ENCODE results near the gene CORO1C. TPM values are rescaled to one million over a fixed set of nuclear protein-coding genes. Genes with fewer than 3 reads are reported as not detected.

Gene CORO1C
- total RNA-seq, 4 donors from 2014 or later = 221 to 441 (median 315) TPM

DNA sequence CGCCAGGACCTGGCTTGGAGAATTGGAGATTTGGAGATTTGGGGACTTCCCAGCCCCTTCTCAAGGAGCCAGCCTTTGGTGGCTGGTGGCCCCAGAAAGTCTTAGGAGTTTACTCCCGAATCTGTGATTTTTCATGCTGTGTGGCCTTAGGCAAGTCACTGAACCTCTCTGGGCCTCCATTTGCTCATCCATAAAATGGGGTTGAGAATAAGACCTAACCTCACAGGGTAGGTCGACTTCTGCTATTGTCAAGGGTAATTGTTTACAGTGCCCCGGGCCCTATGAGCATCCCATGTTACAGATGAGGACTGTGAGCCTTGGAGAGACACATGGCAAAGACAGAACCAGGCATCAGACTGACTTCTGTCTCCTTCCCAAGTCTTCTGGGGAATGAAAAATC is 117.3 kb downstream of the CORO1C start:
- Histone ChIP-seq H3K4me3 (no peak overlapping the region), H3K36me3 (no peaks in the 10 kb centered on the region), H3K4me1 (peaks cover 10 to 39% (median 23%) of the 10 kb centered on the region in 4 donors), H3K27me3 (peaks cover 0 to 6% (median 0%) of the 10 kb centered on the region in 4 donors), H3K27ac (replicated peaks in 1 of 4) (no peak overlapping the region), H3K9me3 (peaks cover 0 to 4% (median 0%) of the 10 kb centered on the region in 4 donors)
- no peak for DNase-seq (ENCODE audit: extremely low spot score)
- TF ChIP-seq POLR2A (IDR thresholded peaks at IDR 0.05; ENCODE audit: low read depth) = no peak
- TF ChIP-seq EP300 (IDR thresholded peaks at IDR 0.05) = no peak
- no peak for TF ChIP-seq POLR2AphosphoS5 (IDR thresholded peaks at IDR 0.05)
- no peak for TF ChIP-seq CTCF (IDR thresholded peaks at IDR 0.05)
- WGBS = 83% methylated on average over 2 of the region's 4 CpGs
- intact Hi-C loops (cut with DNase I) = no loop called here

DNA sequence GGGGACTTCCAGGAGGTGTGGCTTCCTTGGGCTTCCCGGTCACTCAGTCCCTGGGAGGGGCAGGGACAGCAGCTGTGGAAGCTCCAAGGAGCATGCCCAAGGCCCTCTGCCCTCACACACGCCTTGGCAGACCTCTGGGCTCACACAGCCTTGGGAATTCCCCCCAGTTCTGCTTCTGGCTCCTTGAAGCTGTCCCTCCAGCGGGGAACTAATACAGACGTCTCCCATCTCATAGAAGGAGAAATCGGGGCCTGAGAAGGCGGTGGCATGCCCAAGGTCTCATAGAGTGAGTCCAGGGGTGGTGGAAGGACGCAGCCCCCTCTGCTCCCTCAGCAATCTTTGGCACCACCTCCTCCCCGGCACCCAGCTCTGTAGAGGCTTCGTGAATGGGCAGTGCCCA is 117.8 kb downstream of the CORO1C start:
- TF ChIP-seq POLR2A (IDR thresholded peaks at IDR 0.05; ENCODE audit: low read depth) (no peak), EP300 (IDR thresholded peaks at IDR 0.05) (no peak), CTCF (IDR thresholded peaks at IDR 0.05) (no peak), POLR2AphosphoS5 (IDR thresholded peaks at IDR 0.05) (no peak)
- peaks cover 0 to 4% (median 0%) of the 10 kb centered on the region in 4 donors for H3K9me3 ChIP-seq
- intact Hi-C loops (cut with DNase I) = no loop called here
- peaks cover 10 to 42% (median 24%) of the 10 kb centered on the region in 4 donors for H3K4me1 ChIP-seq
- no peak for DNase-seq (ENCODE audit: extremely low spot score)
- H3K27ac ChIP-seq (replicated peaks in 1 of 4) = no peak overlapping the region
- peaks cover 0 to 8% (median 0%) of the 10 kb centered on the region in 4 donors for H3K27me3 ChIP-seq
- no peaks in the 10 kb centered on the region for H3K36me3 ChIP-seq
- no peak overlapping the region for H3K4me3 ChIP-seq
- WGBS = 88% methylated on average over 4 of the region's 9 CpGs

DNA sequence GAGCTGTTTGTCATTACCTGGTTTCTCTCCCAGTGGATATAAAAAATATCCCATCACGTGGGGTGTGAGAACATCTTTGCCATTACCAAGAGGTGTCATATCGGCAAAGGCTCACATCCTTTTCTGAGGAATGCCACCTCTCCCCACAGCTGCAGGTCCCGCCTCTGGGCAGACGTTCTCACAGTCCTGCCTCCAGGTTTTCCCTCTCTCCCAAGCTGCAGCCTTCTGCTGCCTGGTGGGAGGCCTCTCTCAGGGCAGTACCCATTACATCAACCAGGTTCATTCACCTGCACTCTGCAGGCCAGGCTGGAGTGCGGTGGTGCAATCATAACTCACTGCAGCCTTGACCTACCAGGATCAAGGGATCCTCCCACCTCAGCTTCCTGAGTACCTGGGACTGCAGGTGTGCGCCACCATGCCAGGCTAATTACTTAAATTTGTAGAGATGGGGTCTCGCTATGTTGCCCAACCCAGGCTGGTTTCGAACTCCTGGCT is 118.5 kb downstream of the CORO1C start:
- Histone ChIP-seq H3K4me1 (peaks cover 8 to 35% (median 17%) of the 10 kb centered on the region in 4 donors), H3K27me3 (peaks cover 0 to 13% (median 0%) of the 10 kb centered on the region in 4 donors), H3K27ac (replicated peaks in 1 of 4) (no peak overlapping the region), H3K4me3 (no peak overlapping the region), H3K9me3 (peaks cover 0 to 4% (median 0%) of the 10 kb centered on the region in 4 donors), H3K36me3 (no peaks in the 10 kb centered on the region)
- intact Hi-C loops (cut with DNase I) = no loop called here
- TF ChIP-seq POLR2AphosphoS5 (IDR thresholded peaks at IDR 0.05) = no peak
- TF ChIP-seq CTCF (IDR thresholded peaks at IDR 0.05) = no peak
- no peak for TF ChIP-seq POLR2A (IDR thresholded peaks at IDR 0.05; ENCODE audit: low read depth)
- TF ChIP-seq EP300 (IDR thresholded peaks at IDR 0.05) = no peak
- WGBS = 83% methylated on average over 5 of the region's 8 CpGs
- DNase-seq (ENCODE audit: extremely low spot score) = no peak

DNA sequence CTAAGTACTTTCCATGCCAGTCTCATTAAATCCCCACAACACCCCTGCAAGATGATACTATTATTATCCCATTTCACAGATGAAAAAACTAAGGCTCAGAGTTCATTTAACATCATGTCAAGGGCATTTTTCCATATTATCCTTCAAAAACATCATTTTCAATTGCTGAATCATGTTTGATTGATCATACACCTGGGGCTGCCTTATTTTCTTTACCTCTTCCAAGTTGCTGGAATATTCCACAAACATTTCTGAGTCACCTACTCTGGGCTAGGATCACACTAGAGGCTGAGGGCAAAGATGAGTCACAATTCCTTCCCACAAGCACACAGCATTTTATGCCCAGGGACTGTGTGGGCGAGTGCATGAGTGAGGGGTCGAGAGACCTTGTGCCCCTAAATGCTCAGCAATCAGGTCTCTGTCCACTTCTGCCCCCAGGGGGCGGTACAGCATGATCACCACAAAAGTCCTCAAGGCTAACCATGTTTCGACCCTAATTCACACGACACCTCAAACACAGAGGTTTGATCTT is 119.4 kb downstream of the CORO1C start:
- intact Hi-C loops (cut with DNase I) = no loop called here
- Histone ChIP-seq H3K4me3 (no peak overlapping the region), H3K27ac (replicated peaks in 1 of 4) (no peak overlapping the region), H3K27me3 (peaks cover 0 to 14% (median 0%) of the 10 kb centered on the region in 4 donors), H3K9me3 (peaks cover 0 to 4% (median 0%) of the 10 kb centered on the region in 4 donors), H3K4me1 (peaks cover 6 to 29% (median 14%) of the 10 kb centered on the region in 4 donors), H3K36me3 (no peaks in the 10 kb centered on the region)
- DNase-seq (ENCODE audit: extremely low spot score) = no peak
- WGBS = 55% methylated on average over 5 of the region's 5 CpGs
- TF ChIP-seq POLR2A (IDR thresholded peaks at IDR 0.05; ENCODE audit: low read depth) (no peak), EP300 (IDR thresholded peaks at IDR 0.05) (no peak), POLR2AphosphoS5 (IDR thresholded peaks at IDR 0.05) (no peak), CTCF (IDR thresholded peaks at IDR 0.05) (peak; percentile 31 to 46 (median 42))
